HCT116 (cell line): ENCODE results near the gene RENBP. TPM values are rescaled to one million over a fixed set of nuclear protein-coding genes. Genes with fewer than 3 reads are reported as not detected.

Source experiments
- ATAC-seq: fragments of 200-7000 bp; cut with Tn5 transposase; 2 replicates; pipeline ENCODE4 v1.9.1; 2020; ENCODE audit warnings: mild to moderate bottlenecking, moderate library complexity
- BruUV-seq: library from RNA; stranded (reverse); fragments of 400-500 nt; replicated peaks from 2 replicates; lab custom pipeline; 2021; lab: Mats Ljungman, UMichigan
- CTCF ChIA-PET: fragments of 300-600 bp; sonication (Branson Sonifier 250); formaldehyde crosslinking; loops from one replicate; lab custom pipeline; 2021; ENCODE audit warnings: antibody characterized with exemption; lab: Charles Lee
- POLR2A ChIA-PET: fragments of 300-600, 350-600 bp; sonication (Branson Sonifier 250); formaldehyde crosslinking; loops from one replicate; lab custom pipeline; 2021; ENCODE audit warnings: antibody characterized with exemption; lab: Charles Lee
- RAD21 ChIA-PET, 2 experiments: fragments of 300-600 bp; sonication (Branson Sonifier 250); formaldehyde crosslinking; loops; one replicate each; lab custom pipeline; 2023; ENCODE audit warnings: low total read pairs in 2 of 2; ENCODE audit not compliant: uncharacterized antibody in 2 of 2, unreplicated experiment in 2 of 2, low non-redundant PET in 1 of 2; lab: Charles Lee
- DNase-seq: peaks from one replicate; pipeline ENCODE4 v3.0.0-alpha.2; 2010; ENCODE audit warnings: low read depth, low spot score
- H2AFZ ChIP-seq: fragments of 200-600 bp; shearing (Covaris generic), sonication (generic); 2 replicates; pipeline ENCODE4 v1.6.1; 2017; ENCODE audit warnings: low read depth, mixed run types, mixed read lengths, antibody characterized with exemption, low read length; ENCODE audit not compliant: poor library complexity, severe bottlenecking
- H3K27ac ChIP-seq: 2 replicates; pipeline ENCODE4 v1.5.1; 2012; ENCODE audit warnings: low read depth, low read length
- H3K27me3 ChIP-seq: fragments of 200-600 bp; sonication (generic); 2 replicates; pipeline ENCODE4 v1.6.1; 2016; ENCODE audit warnings: mixed run types, low read length, mixed read lengths; ENCODE audit not compliant: insufficient read depth
- H3K36me3 ChIP-seq, 2 experiments: fragments of 200-500 bp in 1 of 2; fragments of 200-600 bp in 1 of 2; sonication (Bioruptor generic) in 1 of 2; sonication (generic) in 1 of 2; 2 replicates each; pipeline versions ENCODE4 v1.5.1 to v1.6.1; 2014 to 2016; ENCODE audit warnings: low read length in 2 of 2, inconsistent platforms in 1 of 2, mixed read lengths in 1 of 2, mixed run types in 1 of 2; ENCODE audit not compliant: insufficient read depth in 2 of 2, control insufficient read depth in 1 of 2
- H3K4me1 ChIP-seq, 2 experiments: fragments of 200-600 bp in 1 of 2; sonication (generic) in 1 of 2; 2 replicates each; pipeline versions ENCODE4 v1.5.1 to v1.6.1; 2012 to 2017; ENCODE audit warnings: low read length in 2 of 2, inconsistent platforms in 1 of 2, mild to moderate bottlenecking in 1 of 2, mixed read lengths in 1 of 2, mixed run types in 1 of 2, moderate library complexity in 1 of 2; ENCODE audit not compliant: insufficient read depth in 2 of 2, control insufficient read depth in 1 of 2
- H3K4me2 ChIP-seq: fragments of 200-600 bp; sonication (generic); 2 replicates; pipeline ENCODE4 v1.6.1; 2017; ENCODE audit warnings: mixed run types, low read length, mixed read lengths
- H3K4me3 ChIP-seq, 2 experiments: fragments of 200-600 bp in 1 of 2; sonication (generic) in 1 of 2; replicated peaks in 1 of 2; 2 replicates each; pipeline ENCODE4 v1.5.1; 2011 to 2016; ENCODE audit warnings: low read length in 2 of 2, control low read depth in 1 of 2, low read depth in 1 of 2, mild to moderate bottlenecking in 1 of 2, mixed read lengths in 1 of 2, mixed run types in 1 of 2
- H3K79me2 ChIP-seq: fragments of 200-600 bp; sonication (generic); 2 replicates; pipeline ENCODE4 v1.6.1; 2017; ENCODE audit warnings: mild to moderate bottlenecking, mixed run types, low read length, moderate library complexity, mixed read lengths; ENCODE audit not compliant: insufficient read depth
- H3K9ac ChIP-seq: fragments of 200-600 bp; sonication (generic); 2 replicates; pipeline ENCODE4 v1.6.1; 2016; ENCODE audit warnings: low read length, mixed read lengths
- H3K9me2 ChIP-seq: fragments of 200-600 bp; sonication (generic), shearing (Covaris generic); 2 replicates; pipeline ENCODE4 v1.6.1; 2017; ENCODE audit warnings: mixed run types, mild to moderate bottlenecking, moderate library complexity; ENCODE audit not compliant: insufficient read depth
- H3K9me3 ChIP-seq, 2 experiments: fragments of 200-500 bp in 1 of 2; fragments of 200-600 bp in 1 of 2; sonication (Bioruptor generic) in 1 of 2; sonication (generic) in 1 of 2; 2 replicates each; pipeline ENCODE4 v1.6.1; 2014 to 2017; ENCODE audit warnings: low read length in 2 of 2, mixed read lengths in 2 of 2, inconsistent platforms in 1 of 2, low read depth in 1 of 2, mild to moderate bottlenecking in 1 of 2, mixed run types in 1 of 2, moderate library complexity in 1 of 2; ENCODE audit not compliant: control insufficient read depth in 1 of 2, insufficient read depth in 1 of 2
- H4K20me1 ChIP-seq: fragments of 200-600 bp; sonication (generic), shearing (Covaris generic); 2 replicates; pipeline ENCODE4 v1.6.1; 2017; ENCODE audit warnings: mixed run types, mild to moderate bottlenecking, moderate library complexity; ENCODE audit not compliant: insufficient read depth
- CBX3 ChIP-seq: IDR thresholded peaks from 2 replicates; pipeline ENCODE4 v1.6.1; 2012; ENCODE audit warnings: low read depth
- EGR1 ChIP-seq: IDR thresholded peaks from 2 replicates; pipeline ENCODE4 v1.6.1; 2012; ENCODE audit warnings: low read depth
- EZH2 ChIP-seq: fragments of 200-600 bp; sonication (generic); IDR thresholded peaks from 2 replicates; pipeline ENCODE4 v1.6.1; 2017; ENCODE audit warnings: antibody characterized with exemption, mixed run types
- POLR2AphosphoS5 ChIP-seq: IDR thresholded peaks from 2 replicates; pipeline ENCODE4 v1.6.1; 2011; ENCODE audit warnings: mild to moderate bottlenecking, low read depth, low read length, moderate library complexity
- intact Hi-C: fragments of 100-400 bp; cut with micrococcal nuclease; formaldehyde crosslinking; loops from 2 replicates; pipeline ENCODE4 v1.10.0; 2022
- total RNA-seq: library from RNA; stranded (reverse); gene quantifications from one replicate; pipeline ENCODE4 v1.2.1, GENCODE V29; 2021; ENCODE audit not compliant: unreplicated experiment

The RENBP gene
- total RNA-seq, 1 experiment from 2014 or later = 1.3 TPM

GRCh38 chrX:153968255-153968654, 23.8 kb upstream of the RENBP start:
- H3K27me3 ChIP-seq = no peaks in the 10 kb centered on the region
- H3K79me2 ChIP-seq = peaks cover 80% of the 10 kb centered on the region
- intact Hi-C loops = no loop called here
- peaks cover 0 to 11% of the 10 kb centered on the region in 2 experiments; a peak in 1 of 4 replicates for H3K36me3 ChIP-seq
- H3K4me2 ChIP-seq = no peak overlapping the region
- ATAC-seq = no peak
- no peak overlapping the region for H2AFZ ChIP-seq
- ChIA-PET CTCF (no interaction called here), POLR2A (no interaction called here), RAD21 (interaction anchor here in 1 of 2 experiments (0.6 kb wide), 1 partner anchor 131 kb away, joined by 5 read pairs; no protein-coding TSS in a partner anchor)
- H3K9me3 ChIP-seq = no peaks in the 10 kb centered on the region
- no peaks in the 10 kb centered on the region for H4K20me1 ChIP-seq
- no peak overlapping the region for H3K9ac ChIP-seq
- no TSS peak for BruUV-seq
- H3K9me2 ChIP-seq = no peaks in the 10 kb centered on the region
- peaks cover 7 to 13% of the 10 kb centered on the region in 2 experiments; a peak in 3 of 4 replicates for H3K4me1 ChIP-seq
- H3K27ac ChIP-seq = no peak overlapping the region; the same call in 1 of the 2 replicates
- TF ChIP-seq EZH2 = no peak
- no peak for DNase-seq
- no peak overlapping the region for H3K4me3 ChIP-seq

GRCh38 chrX:153967536-153968224, 23.2 kb upstream of the RENBP start:
- ATAC-seq (no peak), DNase-seq (no peak)
- ChIA-PET POLR2A (no interaction called here), RAD21 (no interaction called here), CTCF (no interaction called here)
- Histone ChIP-seq H3K79me2 (peaks cover 83% of the 10 kb centered on the region), H3K27me3 (no peaks in the 10 kb centered on the region), H3K9me2 (no peaks in the 10 kb centered on the region), H3K4me3 (no peak overlapping the region), H3K9ac (no peak overlapping the region), H4K20me1 (no peaks in the 10 kb centered on the region), H3K36me3 (peaks cover 0 to 11% of the 10 kb centered on the region in 2 experiments; a peak in 1 of 4 replicates), H3K4me1 (peaks cover 7 to 13% of the 10 kb centered on the region in 2 experiments; a peak in 3 of 4 replicates), H2AFZ (no peak overlapping the region), H3K27ac (no peak overlapping the region; the same call in 1 of the 2 replicates), H3K4me2 (no peak overlapping the region), H3K9me3 (no peaks in the 10 kb centered on the region)
- intact Hi-C loops = no loop called here
- TF ChIP-seq CBX3 (no peak), EGR1 (no peak), POLR2AphosphoS5 (no peak)
- TSS peak; percentile 4 for BruUV-seq
